Panc1 (cell line): Measurements from ENCODE around the gene TAS2R43.

Experiments
- CTCF ChIP-seq: fragments of 450-650 bp; IDR thresholded peaks from 2 replicates; pipeline ENCODE4 v1.5.1; 2017; ENCODE audit warnings: mild to moderate bottlenecking
- POLR2AphosphoS5 ChIP-seq: IDR thresholded peaks from 2 replicates; pipeline ENCODE4 v1.6.1; 2012; ENCODE audit warnings: mild to moderate bottlenecking, low read depth, low read length, moderate library complexity
- TCF7L2 ChIP-seq: IDR thresholded peaks from 2 replicates; pipeline ENCODE4 v1.6.1; 2011; ENCODE audit warnings: mild to moderate bottlenecking, low read depth, low read length, inconsistent platforms

- no peak for TF ChIP-seq CTCF
- no peak for TF ChIP-seq TCF7L2
- TF ChIP-seq POLR2AphosphoS5: no peak
These were observed 41.7 kb upstream of the TAS2R43 start for GRCh38 chr12:11133816-11134215.
